HUES64 (cell line): Measurements from ENCODE around the gene PARVA. TPM values are rescaled to one million over a fixed set of nuclear protein-coding genes. Genes with fewer than 3 reads are reported as not detected.
"Not testable (repeated sequence)": the region's sequence is repeated elsewhere in the genome, so short reads cannot be mapped to it uniquely, and the experiment has no call there.

Source experiments
- H3K27ac ChIP-seq: 2 replicates; pipeline ENCODE4 v1.7.0; 2013; ENCODE audit warnings: low read depth, low read length, inconsistent platforms
- H3K27me3 ChIP-seq: 2 replicates; pipeline ENCODE4 v1.6.1; 2013; ENCODE audit warnings: mild to moderate bottlenecking, low read length; ENCODE audit not compliant: insufficient read depth
- H3K36me3 ChIP-seq: 2 replicates; pipeline ENCODE4 v1.6.1; 2013; ENCODE audit warnings: mild to moderate bottlenecking, low read length; ENCODE audit not compliant: insufficient read depth
- H3K4me1 ChIP-seq: 2 replicates; pipeline ENCODE4 v1.6.1; 2013; ENCODE audit warnings: mild to moderate bottlenecking, low read length, moderate library complexity; ENCODE audit not compliant: insufficient read depth
- H3K4me3 ChIP-seq: 2 replicates; pipeline ENCODE4 v1.5.1; 2013; ENCODE audit warnings: mild to moderate bottlenecking, low read length, moderate library complexity
- H3K9ac ChIP-seq: 2 replicates; pipeline ENCODE4 v1.6.1; 2013; ENCODE audit warnings: mild to moderate bottlenecking, low read depth, low read length
- H3K9me3 ChIP-seq: 2 replicates; pipeline ENCODE4 v1.6.1; 2013; ENCODE audit warnings: low read depth, low read length; ENCODE audit not compliant: insufficient read depth
- WGBS: fragments of 150-250, 120-280 bp; methylation state at CpG from one replicate; pipeline ENCODE4 v1.1.7; 2013; ENCODE audit warnings: missing lambda C conversion rate; 5-methylcytosine and 5-hydroxymethylcytosine counted together
- polyA plus RNA-seq, 2 experiments: library from polyadenylated mRNA; stranded (reverse); fragments of 50-300 nt; gene quantifications; one replicate each; pipeline ENCODE4 v1.2.3, GENCODE V29; 2013

Gene PARVA
- polyA plus RNA-seq (2013, experiment 1 of 2): 11.7 TPM
- polyA plus RNA-seq (2013, experiment 2 of 2): 11.1 TPM

GRCh38 chr11:12377106-12377823 is at the start of gene PARVA:
Gene PARVA, plus strand, starts transcription at chr11:12377571. Its CDS starts 77 bp downstream, at chr11:12377648.
- no peaks in the 10 kb centered on the region for H3K9me3 ChIP-seq
- H3K27me3 ChIP-seq: peaks cover 24% of the 10 kb centered on the region
- peak within 1 kb of the TSS; percentile 89 for H3K9ac ChIP-seq
- H3K4me3 ChIP-seq: peak within 1 kb of the TSS; percentile 78
- H3K36me3 ChIP-seq: 0 out of 2 replicates have a peak, but pooled peaks cover 5% of the 10 kb centered on the region
- H3K4me1 ChIP-seq: peaks cover 6% of the 10 kb centered on the region; the same call in 1 of the 2 replicates
- peak within 1 kb of the TSS; percentile 90 for H3K27ac ChIP-seq
- WGBS: 3% methylated on average over 55 of the region's 55 CpGs

- Histone ChIP-seq H3K4me3 (no peak overlapping the region), H3K27ac (no peak overlapping the region), H3K9ac (no peak overlapping the region), H3K4me1 (peaks cover 14% of the 10 kb centered on the region), H3K9me3 (no peaks in the 10 kb centered on the region), H3K27me3 (no peaks in the 10 kb centered on the region), H3K36me3 (no peaks in the 10 kb centered on the region)
- 95% methylated on average over 4 of the region's 4 CpGs for WGBS
Measured at GRCh38 chr11:12329169-12329568, 48.2 kb upstream of the PARVA start.

- peaks cover 14% of the 10 kb centered on the region for H3K4me1 ChIP-seq
- H3K9me3 ChIP-seq: no peaks in the 10 kb centered on the region
- no peak overlapping the region for H3K27ac ChIP-seq
- no peaks in the 10 kb centered on the region for H3K36me3 ChIP-seq
- no peaks in the 10 kb centered on the region for H3K27me3 ChIP-seq
- no peak overlapping the region for H3K9ac ChIP-seq
- H3K4me3 ChIP-seq: no peak overlapping the region
- 78% methylated on average over 1 of the region's 2 CpGs for WGBS
Measured at GRCh38 chr11:12329797-12330196, 47.6 kb upstream of the PARVA start.

- H3K9ac ChIP-seq: no peak overlapping the region
- no peaks in the 10 kb centered on the region for H3K9me3 ChIP-seq
- H3K36me3 ChIP-seq: no peaks in the 10 kb centered on the region
- no peak overlapping the region for H3K4me3 ChIP-seq
- H3K27me3 ChIP-seq: no peaks in the 10 kb centered on the region
- peaks cover 14% of the 10 kb centered on the region for H3K4me1 ChIP-seq
- WGBS: 58% methylated on average over 5 of the region's 7 CpGs
- H3K27ac ChIP-seq: no peak overlapping the region
Measured at GRCh38 chr11:12330485-12331231, 46.7 kb upstream of the PARVA start.

GRCh38 chr11:12331239-12331874 is 46.0 kb upstream of the PARVA start:
- 14% methylated on average over 6 of the region's 7 CpGs for WGBS
- Histone ChIP-seq H3K9me3 (no peaks in the 10 kb centered on the region), H3K9ac (no peak overlapping the region), H3K36me3 (no peaks in the 10 kb centered on the region), H3K27me3 (no peaks in the 10 kb centered on the region), H3K27ac (no peak overlapping the region), H3K4me3 (no peak overlapping the region), H3K4me1 (peaks cover 14% of the 10 kb centered on the region)

GRCh38 chr11:12343526-12343925 is 33.8 kb upstream of the PARVA start:
- H3K4me1 ChIP-seq: no peaks in the 10 kb centered on the region
- no peak overlapping the region for H3K27ac ChIP-seq
- H3K36me3 ChIP-seq: no peaks in the 10 kb centered on the region
- 84% methylated on average over 5 of the region's 6 CpGs for WGBS
- H3K9ac ChIP-seq: no peak overlapping the region
- H3K27me3 ChIP-seq: no peaks in the 10 kb centered on the region
- no peak overlapping the region for H3K4me3 ChIP-seq
- peaks cover 10% of the 10 kb centered on the region; the same call in 1 of the 2 replicates for H3K9me3 ChIP-seq

- Histone ChIP-seq H3K9me3 (no peaks in the 10 kb centered on the region), H3K4me1 (0 out of 2 replicates have a peak, but pooled peaks cover 5% of the 10 kb centered on the region), H3K27ac (no peak overlapping the region), H3K36me3 (no peaks in the 10 kb centered on the region), H3K27me3 (no peaks in the 10 kb centered on the region), H3K9ac (no peak overlapping the region), H3K4me3 (no peak overlapping the region)
- 90% methylated on average over 1 of the region's 1 CpG for WGBS
Measured at GRCh38 chr11:12353534-12353933, 23.8 kb upstream of the PARVA start.

- Histone ChIP-seq H3K36me3 (no peaks in the 10 kb centered on the region), H3K27ac (no peak overlapping the region), H3K9me3 (no peaks in the 10 kb centered on the region), H3K4me1 (0 out of 2 replicates have a peak, but pooled peaks cover 11% of the 10 kb centered on the region), H3K4me3 (no peak overlapping the region), H3K9ac (no peak overlapping the region), H3K27me3 (no peaks in the 10 kb centered on the region)
- WGBS: 88% methylated on average over 8 of the region's 9 CpGs
Measured at GRCh38 chr11:12354750-12355545, 22.4 kb upstream of the PARVA start.

- 0 out of 2 replicates have a peak overlapping the region, but pooled peaks have one; percentile 20 for H3K27ac ChIP-seq
- H3K9ac ChIP-seq: no peak overlapping the region
- H3K4me3 ChIP-seq: no peak overlapping the region
- 0 out of 2 replicates have a peak, but pooled peaks cover 11% of the 10 kb centered on the region for H3K4me1 ChIP-seq
- H3K36me3 ChIP-seq: no peaks in the 10 kb centered on the region
- 60% methylated on average over 4 of the region's 4 CpGs for WGBS
- no peaks in the 10 kb centered on the region for H3K9me3 ChIP-seq
- H3K27me3 ChIP-seq: no peaks in the 10 kb centered on the region
Measured at GRCh38 chr11:12356944-12357655, 20.3 kb upstream of the PARVA start.

- not testable (repeated sequence) for H3K27ac ChIP-seq, H3K9me3 ChIP-seq, H3K36me3 ChIP-seq, H3K4me3 ChIP-seq, H3K27me3 ChIP-seq, H3K9ac ChIP-seq
- H3K4me1 ChIP-seq: 0 out of 2 replicates have a peak, but pooled peaks cover 11% of the 10 kb centered on the region
- WGBS: 93% methylated on average over 3 of the region's 3 CpGs
Measured at GRCh38 chr11:12357697-12358096, 19.7 kb upstream of the PARVA start.
